ENCODE data around the gene PCLO.

The PCLO gene, protein sequence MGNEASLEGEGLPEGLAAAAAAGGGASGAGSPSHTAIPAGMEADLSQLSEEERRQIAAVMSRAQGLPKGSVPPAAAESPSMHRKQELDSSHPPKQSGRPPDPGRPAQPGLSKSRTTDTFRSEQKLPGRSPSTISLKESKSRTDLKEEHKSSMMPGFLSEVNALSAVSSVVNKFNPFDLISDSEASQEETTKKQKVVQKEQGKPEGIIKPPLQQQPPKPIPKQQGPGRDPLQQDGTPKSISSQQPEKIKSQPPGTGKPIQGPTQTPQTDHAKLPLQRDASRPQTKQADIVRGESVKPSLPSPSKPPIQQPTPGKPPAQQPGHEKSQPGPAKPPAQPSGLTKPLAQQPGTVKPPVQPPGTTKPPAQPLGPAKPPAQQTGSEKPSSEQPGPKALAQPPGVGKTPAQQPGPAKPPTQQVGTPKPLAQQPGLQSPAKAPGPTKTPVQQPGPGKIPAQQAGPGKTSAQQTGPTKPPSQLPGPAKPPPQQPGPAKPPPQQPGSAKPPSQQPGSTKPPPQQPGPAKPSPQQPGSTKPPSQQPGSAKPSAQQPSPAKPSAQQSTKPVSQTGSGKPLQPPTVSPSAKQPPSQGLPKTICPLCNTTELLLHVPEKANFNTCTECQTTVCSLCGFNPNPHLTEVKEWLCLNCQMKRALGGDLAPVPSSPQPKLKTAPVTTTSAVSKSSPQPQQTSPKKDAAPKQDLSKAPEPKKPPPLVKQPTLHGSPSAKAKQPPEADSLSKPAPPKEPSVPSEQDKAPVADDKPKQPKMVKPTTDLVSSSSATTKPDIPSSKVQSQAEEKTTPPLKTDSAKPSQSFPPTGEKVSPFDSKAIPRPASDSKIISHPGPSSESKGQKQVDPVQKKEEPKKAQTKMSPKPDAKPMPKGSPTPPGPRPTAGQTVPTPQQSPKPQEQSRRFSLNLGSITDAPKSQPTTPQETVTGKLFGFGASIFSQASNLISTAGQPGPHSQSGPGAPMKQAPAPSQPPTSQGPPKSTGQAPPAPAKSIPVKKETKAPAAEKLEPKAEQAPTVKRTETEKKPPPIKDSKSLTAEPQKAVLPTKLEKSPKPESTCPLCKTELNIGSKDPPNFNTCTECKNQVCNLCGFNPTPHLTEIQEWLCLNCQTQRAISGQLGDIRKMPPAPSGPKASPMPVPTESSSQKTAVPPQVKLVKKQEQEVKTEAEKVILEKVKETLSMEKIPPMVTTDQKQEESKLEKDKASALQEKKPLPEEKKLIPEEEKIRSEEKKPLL (N-terminal part only)

DNA sequence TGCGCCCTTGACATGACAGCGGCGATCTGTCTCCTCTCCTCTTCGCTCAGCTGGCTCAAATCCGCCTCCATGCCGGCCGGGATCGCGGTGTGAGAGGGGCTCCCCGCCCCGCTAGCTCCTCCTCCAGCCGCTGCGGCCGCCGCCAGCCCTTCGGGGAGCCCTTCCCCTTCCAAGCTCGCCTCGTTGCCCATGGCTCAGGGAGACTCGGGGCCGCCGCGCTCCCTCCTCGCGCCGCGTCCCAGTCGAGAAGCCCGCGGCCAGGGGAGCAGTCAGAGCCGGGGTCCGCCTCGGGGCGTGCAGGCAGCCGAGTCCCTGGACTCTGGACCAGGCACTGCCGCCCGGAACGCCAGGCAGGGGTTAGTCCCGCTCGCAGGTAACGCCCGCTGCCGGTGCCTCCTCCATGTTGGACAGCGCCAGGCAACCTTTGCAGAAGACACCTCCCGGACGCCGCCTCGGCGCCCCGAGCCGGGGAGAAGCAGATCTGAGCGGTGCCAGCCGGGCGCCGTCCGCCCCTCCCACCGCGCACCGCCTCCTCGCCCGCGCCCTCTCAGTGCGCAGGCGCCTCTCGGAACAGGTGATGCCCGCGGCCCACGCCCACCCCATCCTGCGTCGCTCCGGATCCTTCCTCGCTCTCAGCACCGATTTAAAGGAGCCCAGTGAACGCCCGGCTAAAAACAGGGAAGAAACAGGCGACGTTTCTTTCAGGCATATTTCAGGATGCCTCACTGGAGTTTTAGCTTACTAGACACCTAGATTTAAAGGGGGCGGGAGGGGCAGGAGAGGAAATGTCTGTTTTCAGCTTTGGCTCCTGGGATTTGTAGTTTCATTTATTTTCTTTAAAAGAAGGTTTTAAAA, at the start of gene PCLO:
TSS of gene PCLO (minus strand) at position 483 of the 855 bp plus-strand sequence. CDS start at position 191, 292 bp downstream.
- no peak for DNase-seq (ENCODE audit: low read depth)

DNA sequence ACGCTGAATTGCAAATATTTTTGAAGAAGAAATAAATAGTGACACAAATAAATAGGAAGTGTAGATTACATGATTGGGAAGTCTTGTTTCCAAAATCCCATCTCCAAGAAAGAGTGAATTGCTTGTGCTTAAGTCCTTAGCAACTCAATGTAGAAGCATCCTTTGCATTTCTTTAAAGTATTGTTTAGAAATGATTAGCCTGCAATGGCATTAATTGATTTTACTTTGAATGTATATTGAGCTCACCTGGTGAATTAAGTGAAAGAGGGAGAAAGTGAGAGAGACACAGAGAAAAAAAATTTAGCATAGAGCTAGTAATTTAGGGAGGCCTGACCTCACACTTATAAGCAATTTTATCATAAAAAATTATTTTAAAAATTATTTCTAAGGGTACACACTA, 49.0 kb upstream of the PCLO start:
- DNase-seq (ENCODE audit: low read depth): no peak

DNA sequence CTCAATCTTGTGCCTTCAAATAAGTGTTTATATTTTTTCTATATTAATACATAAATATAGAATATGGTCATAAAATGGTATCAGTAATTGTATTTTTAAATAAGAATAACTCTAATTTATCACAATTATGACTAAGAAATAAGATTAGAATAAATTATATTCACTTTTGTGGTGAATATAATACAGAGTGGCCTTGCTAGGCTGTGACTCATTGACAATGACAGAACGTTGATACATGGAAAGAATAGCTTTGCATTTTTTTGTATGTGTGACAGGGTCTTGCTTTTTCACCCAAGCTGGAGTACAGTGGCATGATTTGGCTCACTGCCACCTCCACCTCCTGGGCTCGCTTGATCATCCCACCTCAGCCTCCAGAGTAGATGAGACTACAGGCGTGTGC, 47.8 kb upstream of the PCLO start:
- no peak for DNase-seq (ENCODE audit: low read depth)

DNA sequence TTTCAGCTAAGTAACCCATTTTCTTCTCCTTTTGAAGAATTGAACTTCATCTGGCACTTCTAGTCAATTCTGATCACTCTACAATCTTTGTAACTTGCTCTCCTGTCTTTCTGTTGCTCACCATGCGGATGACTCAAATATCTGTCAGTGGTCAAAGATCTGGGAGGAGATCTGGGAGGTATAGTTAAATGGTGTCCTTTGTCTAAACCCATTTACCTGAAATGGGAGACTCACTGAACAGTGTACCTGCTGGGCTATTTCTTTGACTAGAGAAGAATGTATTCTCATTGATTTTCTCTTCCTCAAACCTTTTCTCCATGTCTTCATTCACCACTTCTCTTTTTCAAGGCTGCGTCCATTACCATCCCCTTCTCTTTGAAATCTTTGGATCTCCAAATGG, 42.0 kb upstream of the PCLO start:
- no peak for DNase-seq (ENCODE audit: low read depth)

DNA sequence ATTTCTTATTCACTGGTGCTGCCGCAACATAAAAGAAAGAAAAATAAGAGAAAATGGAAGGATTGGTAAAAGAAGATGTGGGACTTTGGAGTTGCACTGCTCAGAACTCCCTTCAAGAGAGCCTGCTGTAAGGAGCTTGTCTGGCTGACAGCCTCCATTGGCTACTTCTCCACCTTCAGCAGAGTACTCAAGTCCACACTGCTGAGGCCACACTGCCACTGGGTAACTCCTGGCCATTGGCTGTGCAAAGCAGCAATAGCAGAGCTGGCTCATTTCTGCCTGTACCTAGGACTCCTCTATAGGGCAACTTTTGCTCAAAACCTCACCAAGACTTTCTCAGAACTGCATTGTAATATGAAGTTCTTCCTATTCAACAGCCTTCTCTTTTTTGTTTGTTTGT, 38.7 kb upstream of the PCLO start:
- no peak for DNase-seq (ENCODE audit: low read depth)

DNA sequence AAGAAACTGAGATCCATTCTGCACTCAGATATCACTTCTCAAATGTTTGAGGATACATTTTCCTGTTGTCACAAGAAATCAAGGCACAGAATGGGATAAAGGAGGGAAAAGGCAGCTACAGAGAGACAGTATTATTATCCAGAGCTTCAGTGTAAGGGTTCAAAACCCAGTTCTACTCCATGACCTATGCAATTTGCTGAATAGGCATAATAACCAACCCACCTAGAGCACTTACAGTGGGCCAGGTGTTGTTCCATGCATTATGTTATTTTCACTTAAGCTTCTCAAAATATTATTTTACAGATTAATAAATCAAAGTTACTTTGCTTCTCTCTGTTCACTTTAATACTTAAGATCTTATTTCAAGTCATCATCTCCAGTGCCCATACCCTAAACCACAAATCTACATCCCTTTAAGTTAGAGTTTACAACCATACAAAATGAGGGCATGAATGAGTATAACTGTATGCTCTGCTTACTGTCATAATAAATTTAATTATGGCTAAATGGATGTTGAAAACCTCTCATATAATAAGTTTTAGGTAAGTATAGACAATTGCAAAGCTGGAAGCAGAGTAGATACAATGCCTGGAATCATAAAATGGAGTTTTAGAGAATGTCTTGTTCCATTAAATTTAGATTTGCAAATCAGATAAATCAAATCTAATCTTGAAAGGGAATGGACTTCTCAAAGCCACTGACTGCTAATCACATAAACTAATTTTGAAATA, 28.1 kb upstream of the PCLO start:
- no peak for DNase-seq (ENCODE audit: low read depth)

DNA sequence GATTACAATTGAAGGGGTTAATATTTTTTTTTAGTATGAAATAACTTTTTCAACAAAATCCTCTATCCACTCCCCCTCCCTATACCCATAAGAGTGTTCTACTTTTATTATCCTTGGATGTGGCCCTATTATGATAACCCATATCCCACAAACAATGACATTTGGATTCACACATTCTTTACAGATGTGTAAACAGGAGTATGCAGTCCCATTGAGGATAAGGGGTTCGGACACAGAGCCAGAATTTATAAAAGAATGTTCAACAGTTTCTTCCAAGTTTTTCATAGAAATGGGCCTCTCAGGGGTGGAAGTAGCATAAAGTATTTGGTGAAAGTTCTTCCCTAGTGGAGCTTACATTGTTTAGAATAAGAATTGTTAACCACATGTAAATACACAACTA, 16.1 kb upstream of the PCLO start:
- DNase-seq (ENCODE audit: low read depth): no peak

DNA sequence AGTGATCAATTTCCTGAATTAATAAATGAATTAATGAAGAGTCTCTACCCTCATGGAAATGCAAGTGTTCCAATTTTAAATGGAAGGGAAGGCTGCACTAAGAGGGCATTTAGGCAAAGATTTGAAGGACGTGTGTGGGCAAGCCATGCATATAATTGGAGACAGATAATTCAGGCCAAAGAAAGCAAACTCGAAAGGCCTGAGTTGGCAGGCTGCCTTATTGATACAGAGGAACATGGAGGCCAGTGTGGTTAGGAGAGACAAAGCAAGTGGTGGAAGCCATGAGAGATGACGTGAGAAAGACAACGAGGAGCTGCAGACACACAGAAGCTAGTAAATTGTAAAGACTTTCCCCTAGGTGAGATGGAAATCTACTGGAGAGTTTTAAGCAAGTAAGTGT, 15.4 kb upstream of the PCLO start:
- no peak for DNase-seq (ENCODE audit: low read depth)

DNA sequence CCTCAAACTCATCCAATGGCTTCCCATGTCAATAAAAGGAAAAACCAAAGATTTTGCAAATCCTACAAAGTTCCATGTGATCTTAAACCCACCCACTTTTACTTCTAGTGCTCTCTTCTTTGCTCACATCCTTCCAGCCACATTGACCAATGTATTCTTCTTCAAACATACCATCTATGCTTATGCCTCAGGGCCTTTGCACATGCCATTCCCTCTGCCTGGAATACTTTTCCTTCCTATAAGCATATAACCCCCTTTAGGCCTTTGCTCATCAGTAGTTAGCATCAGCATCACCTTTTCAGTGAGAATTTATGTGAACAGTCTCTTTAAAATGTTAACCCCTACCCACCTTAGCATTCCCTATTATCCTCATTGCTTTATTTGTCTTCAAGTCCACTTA, 11.0 kb upstream of the PCLO start:
- DNase-seq (ENCODE audit: low read depth): no peak

DNA sequence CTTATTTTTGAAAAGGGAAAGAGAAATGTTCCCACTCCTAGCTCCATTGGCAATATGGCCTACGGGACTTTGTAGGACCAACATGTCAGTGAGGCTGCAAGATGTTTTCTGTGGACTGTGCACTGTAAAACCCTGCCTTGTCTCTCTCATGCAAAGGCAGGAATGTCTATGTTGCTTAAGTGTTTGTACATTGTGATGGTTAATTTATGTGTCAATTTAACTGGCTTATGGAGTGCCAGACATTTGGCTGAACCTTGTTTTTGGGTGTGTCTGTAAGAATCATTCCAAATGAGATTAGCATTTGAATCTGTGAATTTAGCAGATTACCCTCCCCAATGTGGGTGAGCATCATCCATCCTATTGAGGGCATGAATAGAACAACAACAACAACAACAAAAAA, 4.1 kb upstream of the PCLO start:
- no peak for DNase-seq (ENCODE audit: low read depth)

DNA sequence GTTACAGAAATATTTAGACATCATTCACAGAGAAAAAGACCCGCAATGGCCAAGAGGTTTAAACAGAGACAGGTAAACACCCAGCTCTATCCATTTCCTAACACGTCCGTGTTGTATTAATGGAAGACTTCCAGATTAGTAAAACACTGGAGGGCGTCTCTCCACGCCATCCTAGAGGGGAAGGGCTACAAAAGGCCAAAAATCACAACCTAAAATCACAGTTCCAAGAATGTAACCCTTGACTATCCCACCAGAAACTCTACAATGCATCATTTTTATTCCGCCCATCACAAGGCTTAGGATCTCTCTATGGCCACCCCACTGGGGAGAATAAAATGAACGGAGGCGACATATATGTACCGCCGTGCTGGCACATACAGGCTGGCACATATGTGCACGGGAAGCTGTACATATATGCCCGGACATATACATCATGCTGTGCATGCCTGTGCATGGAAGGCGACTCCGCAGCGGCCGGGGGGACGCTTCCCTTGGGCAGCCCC, 734 bp downstream of the PCLO start:
- no peak for DNase-seq (ENCODE audit: low read depth)

DNA sequence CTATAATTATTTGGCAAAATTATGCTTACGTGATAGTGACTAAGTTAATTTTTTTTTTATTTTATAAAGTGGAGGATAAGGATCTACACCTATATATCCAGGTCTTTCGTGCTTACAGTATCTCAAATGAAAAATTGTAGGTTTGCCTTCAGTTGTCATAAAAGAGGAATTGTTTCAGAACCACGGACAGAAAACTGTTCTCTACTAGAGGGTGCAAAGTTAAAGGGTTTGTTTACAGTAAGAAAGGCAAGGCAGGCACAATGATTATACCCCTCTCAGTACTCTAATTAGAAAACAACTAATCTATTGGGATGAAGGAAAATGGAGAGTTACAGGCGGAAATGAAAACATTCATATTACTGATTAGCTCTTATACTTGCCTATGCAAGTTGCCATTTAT, 1.5 kb downstream of the PCLO start:
- no peak for DNase-seq (ENCODE audit: low read depth)

DNA sequence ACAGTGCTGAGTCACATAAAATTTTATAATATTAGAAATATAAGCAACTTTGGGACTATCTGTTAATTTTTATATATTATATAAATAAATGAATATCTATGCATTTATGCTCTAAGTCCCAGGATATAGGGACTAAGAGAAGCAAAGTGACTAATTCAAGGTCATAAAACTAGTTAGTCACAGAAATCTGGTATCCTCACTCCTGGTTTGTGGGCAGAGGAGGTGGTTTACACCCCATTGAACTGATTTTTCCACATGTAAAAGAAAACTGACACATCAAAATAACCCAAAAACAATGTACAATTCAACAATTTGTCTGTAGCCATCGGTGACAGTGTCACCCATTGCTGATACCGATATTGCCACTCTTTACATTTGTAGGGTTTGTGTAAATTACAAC, 3.0 kb downstream of the PCLO start:
- DNase-seq (ENCODE audit: low read depth): no peak

DNA sequence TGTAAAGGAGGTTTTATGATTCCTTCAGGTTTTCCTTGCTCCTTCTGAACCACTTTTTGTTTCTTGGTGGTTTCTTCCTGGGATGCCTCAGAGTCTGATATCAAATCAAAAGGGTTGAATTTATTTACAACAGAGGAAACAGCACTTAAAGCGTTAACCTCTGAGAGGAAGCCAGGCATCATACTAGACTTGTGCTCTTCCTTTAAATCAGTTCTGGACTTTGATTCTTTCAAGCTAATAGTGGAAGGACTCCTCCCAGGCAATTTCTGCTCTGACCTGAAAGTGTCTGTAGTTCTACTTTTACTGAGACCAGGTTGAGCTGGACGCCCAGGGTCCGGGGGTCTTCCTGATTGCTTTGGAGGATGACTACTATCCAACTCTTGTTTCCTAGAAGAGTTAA, 6.7 kb downstream of the PCLO start:
- DNase-seq (ENCODE audit: low read depth): no peak

DNA sequence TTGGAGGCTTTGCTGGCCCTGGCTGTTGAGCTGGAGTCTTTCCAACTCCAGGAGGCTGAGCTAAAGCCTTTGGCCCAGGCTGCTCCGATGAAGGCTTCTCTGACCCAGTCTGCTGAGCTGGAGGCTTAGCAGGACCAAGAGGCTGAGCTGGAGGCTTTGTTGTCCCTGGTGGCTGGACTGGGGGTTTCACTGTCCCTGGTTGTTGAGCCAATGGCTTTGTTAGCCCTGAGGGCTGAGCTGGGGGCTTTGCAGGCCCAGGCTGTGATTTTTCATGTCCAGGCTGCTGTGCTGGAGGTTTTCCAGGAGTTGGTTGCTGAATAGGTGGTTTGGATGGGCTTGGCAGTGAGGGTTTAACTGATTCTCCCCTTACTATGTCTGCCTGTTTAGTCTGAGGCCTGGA, 7.3 kb downstream of the PCLO start:
- DNase-seq (ENCODE audit: low read depth): no peak

DNA sequence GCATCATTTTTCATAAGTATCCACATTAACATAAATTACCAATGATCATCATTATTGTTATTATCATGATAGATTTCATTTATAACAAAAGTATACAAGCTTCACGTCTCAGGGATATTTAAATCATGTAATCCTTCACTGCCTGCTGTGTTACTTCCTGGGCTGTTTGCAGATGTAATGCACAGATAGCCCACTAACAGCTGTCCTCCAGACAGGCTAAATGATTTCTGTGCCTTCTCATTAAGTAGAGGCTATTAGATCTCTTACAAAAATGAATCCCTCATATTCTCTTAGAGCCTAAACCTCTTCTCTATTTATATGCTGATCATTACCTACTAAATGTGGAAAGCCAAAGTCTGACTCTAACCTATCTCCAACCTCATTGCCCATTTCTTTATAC, 9.3 kb downstream of the PCLO start:
- no peak for DNase-seq (ENCODE audit: low read depth)

DNA sequence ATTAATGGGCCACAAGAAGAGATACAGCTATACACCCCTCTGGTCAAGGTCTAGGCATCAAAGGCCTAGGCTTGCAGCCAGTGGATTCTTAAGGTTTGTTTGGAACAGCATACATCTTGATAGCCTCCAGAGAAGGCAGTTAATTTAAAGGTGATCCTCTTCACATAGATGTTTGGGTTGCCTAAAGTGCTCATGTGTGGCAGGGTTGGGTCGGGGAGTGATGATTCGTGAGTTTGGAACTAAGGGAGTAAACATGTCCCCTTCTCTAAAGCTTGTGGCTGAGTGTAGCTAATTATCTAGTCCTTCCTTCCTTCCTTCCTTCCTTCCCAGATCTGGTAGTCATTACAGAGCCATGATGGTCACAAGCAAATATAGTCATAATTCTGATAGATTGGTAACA, 12.4 kb downstream of the PCLO start:
- DNase-seq (ENCODE audit: low read depth): no peak

DNA sequence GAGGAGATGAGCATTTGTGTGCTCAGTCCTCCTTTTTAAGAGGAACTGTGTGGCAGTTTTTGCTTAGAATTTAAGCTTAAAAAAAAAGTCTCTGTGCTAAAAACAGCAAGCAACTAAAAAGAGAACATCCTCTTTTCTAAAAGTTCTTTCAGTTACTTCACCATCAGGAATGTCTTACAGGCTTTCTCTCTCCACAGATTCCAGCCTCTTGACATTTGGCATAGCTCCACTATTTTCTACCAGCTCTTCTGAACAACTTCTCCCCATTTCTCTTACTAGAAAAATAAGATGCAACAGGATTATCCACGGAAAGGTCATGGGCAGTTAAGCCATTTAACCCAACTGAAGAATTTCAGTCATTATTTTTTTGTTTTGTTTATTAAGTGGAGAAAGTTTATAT, 13.2 kb downstream of the PCLO start:
- peak; percentile 36 for DNase-seq (ENCODE audit: low read depth)

DNA sequence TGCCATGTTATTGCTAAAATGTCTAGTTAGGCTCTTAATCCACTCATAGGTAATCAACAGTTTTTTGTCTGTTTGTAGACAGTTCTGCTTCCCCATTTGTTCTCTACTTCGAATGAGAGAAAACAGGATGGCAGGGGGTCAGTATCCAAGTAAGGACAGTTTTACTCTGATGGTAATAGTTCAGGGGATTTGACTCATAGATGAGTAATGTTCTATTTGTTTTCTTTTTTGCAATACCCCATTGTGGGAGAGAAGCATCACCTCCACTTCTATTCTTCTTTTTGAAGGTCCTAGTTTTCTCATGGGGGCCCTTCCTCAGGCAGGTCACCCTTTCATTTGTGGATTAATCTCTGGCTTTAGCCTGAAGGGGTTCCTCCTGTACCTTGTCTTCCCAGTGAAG, 13.9 kb downstream of the PCLO start:
- peak; percentile 42 for DNase-seq (ENCODE audit: low read depth)

DNA sequence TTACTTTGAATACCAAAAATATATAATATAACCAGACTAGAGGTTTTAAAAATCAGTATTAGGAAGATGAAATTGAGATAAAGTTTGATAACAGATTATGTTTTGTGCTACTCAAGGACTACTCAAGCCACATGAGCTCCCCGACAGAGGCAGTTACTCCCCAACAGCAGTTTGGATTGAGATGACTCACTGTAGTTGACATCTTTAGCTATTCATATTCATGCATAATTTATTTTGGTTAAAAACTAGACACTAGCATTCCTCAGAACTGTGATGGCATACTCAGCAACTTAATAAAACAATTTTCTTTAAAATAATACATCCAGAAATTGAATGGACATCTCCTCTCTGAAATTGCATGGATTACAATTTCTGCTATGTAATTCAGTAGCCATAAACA, 19.6 kb downstream of the PCLO start:
- no peak for DNase-seq (ENCODE audit: low read depth)

DNA sequence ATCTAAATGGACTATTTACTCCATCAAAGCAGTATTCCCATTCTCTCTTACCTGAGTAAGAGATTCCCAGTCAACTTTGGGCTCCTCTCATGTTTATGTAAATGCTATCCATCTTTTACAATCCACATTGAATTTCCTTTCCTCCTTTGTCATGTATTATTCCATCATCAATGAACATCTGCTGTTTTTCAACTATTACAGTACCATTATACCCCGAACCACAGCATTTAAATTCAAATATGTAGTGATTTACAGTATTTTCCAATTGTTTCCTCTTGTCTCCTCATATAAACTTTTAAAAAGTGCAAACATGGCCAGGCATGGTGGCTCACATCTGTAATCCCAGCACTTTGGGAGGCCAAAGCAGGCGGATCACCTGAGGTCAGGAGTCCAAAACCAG, 20.3 kb downstream of the PCLO start:
- no peak for DNase-seq (ENCODE audit: low read depth)

Data from non-pigmented ciliary epithelial cell (primary cell).